GM20000 (cell line): Measurements from ENCODE around the gene PDLIM7.

Source experiments
- DNase-seq: peaks from one replicate; pipeline ENCODE4 v3.0.0; 2012; ENCODE audit warnings: low spot score
- CTCF ChIP-seq: IDR thresholded peaks from 2 replicates; pipeline ENCODE4 v1.5.1; 2012; ENCODE audit warnings: mild to moderate bottlenecking, control low read depth; ENCODE audit errors: extremely low read depth, missing control alignments

The PDLIM7 gene

GRCh38 chr5:177492841-177493240 is 4.6 kb downstream of the PDLIM7 start:
- TF ChIP-seq CTCF: no peak
- DNase-seq: no peak

GRCh38 chr5:177491983-177492746 is 5.2 kb downstream of the PDLIM7 start:
- DNase-seq: no peak
- TF ChIP-seq CTCF: no peak

GRCh38 chr5:177491429-177491945 is 5.9 kb downstream of the PDLIM7 start:
- peak; percentile 80 for TF ChIP-seq CTCF
- peak; percentile 83 for DNase-seq

GRCh38 chr5:177490992-177491391 is 6.4 kb downstream of the PDLIM7 start:
- TF ChIP-seq CTCF: no peak
- DNase-seq: no peak

- DNase-seq: no peak
- no peak for TF ChIP-seq CTCF
Observed at GRCh38 chr5:177490311-177490991, 7.0 kb downstream of the PDLIM7 start.

- no peak for TF ChIP-seq CTCF
- no peak for DNase-seq
Observed at GRCh38 chr5:177489119-177489716, 8.2 kb downstream of the PDLIM7 start.

GRCh38 chr5:177487975-177488374 is 9.4 kb downstream of the PDLIM7 start:
- no peak for TF ChIP-seq CTCF
- DNase-seq: no peak
